Measurements from ENCODE around the gene MET.

Gene MET

GRCh38 chr7:116781584-116781983 is 109.6 kb downstream of the MET start:
- DNase-seq (ENCODE audit: low read depth in 3 of 3, low spot score in 1 of 3) = no peak

DNA sequence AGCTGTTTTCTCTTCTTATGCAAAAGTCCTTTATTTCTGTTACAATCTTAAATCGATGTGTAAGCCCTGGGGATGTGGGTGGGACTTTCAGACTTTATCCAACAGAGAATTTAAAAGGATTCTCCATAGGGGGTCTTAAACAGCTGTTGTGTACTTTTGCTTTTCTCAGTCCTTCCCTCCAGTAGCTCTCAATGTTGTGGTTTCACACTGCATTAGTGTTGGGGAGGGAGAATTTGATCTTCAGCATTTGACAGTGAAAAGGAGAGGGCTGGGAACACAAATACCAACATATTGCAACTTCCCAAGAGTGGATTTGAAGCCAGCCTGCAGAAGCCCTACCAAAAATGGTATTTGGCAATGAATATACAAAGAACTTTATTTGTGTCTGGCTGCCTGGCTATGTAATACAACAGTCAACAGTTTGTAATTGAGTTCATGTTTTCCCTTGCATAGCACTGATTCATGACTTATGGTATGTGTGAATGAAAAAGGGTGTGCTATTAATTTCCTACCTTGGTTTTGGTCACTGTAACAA is 110.2 kb downstream of the MET start:
- DNase-seq (ENCODE audit: low read depth in 3 of 3, low spot score in 1 of 3) = no peak

GRCh38 chr7:116783666-116784318 is 111.8 kb downstream of the MET start:
- no peak for DNase-seq (ENCODE audit: low read depth in 3 of 3, low spot score in 1 of 3)

DNA sequence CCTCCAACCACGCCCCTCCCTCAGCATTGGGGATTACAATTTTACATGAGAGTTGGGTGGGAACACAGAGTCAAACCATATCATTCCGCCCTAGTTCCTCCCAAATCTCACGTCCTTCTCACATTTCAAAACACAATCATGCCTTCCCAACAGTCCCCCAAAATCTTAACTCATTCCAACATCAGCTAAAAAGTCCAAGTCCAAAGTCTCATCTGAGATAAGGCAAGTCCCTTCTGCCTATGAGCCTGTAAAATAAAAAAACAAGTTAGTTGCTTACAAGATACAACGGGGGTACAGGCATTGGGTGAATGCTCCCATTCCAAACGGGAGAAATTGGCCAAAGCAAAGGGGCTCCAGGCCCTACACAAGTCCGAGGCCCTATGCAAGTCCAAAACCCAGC is 112.7 kb downstream of the MET start:
- DNase-seq (ENCODE audit: low read depth in 3 of 3, low spot score in 1 of 3) = no peak

GRCh38 chr7:116785843-116786242 is 113.8 kb downstream of the MET start:
- DNase-seq (ENCODE audit: low read depth in 3 of 3, low spot score in 1 of 3) = no peak

GRCh38 chr7:116786791-116787443 is 114.9 kb downstream of the MET start:
- no peak for DNase-seq (ENCODE audit: low read depth in 3 of 3, low spot score in 1 of 3)

- no peak for DNase-seq (ENCODE audit: low read depth in 3 of 3, low spot score in 1 of 3)
Measured at GRCh38 chr7:116787881-116788280, 115.9 kb downstream of the MET start.

GRCh38 chr7:116788572-116789197 is 116.7 kb downstream of the MET start:
- no peak for DNase-seq (ENCODE audit: low read depth in 3 of 3, low spot score in 1 of 3)

- DNase-seq (ENCODE audit: low read depth in 3 of 3, low spot score in 1 of 3) = no peak
Measured at GRCh38 chr7:116790025-116790424, 118.0 kb downstream of the MET start.

GRCh38 chr7:116792813-116793212 is 120.8 kb downstream of the MET start:
- DNase-seq (ENCODE audit: low read depth in 3 of 3, low spot score in 1 of 3) = no peak

GRCh38 chr7:116793795-116794340 is 121.9 kb downstream of the MET start:
- DNase-seq (ENCODE audit: low read depth in 3 of 3, low spot score in 1 of 3) = no peak

DNA sequence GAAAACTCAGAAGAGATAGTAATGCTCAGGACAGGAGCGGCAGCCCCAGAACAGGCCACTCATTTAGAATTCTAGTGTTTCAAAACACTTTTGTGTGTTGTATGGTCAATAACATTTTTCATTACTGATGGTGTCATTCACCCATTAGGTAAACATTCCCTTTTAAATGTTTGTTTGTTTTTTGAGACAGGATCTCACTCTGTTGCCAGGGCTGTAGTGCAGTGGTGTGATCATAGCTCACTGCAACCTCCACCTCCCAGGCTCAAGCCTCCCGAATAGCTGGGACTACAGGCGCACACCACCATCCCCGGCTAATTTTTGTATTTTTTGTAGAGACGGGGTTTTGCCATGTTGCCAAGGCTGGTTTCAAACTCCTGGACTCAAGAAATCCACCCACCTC is 124.5 kb downstream of the MET start:
- DNase-seq (ENCODE audit: low read depth in 3 of 3, low spot score in 1 of 3) = no peak

DNA sequence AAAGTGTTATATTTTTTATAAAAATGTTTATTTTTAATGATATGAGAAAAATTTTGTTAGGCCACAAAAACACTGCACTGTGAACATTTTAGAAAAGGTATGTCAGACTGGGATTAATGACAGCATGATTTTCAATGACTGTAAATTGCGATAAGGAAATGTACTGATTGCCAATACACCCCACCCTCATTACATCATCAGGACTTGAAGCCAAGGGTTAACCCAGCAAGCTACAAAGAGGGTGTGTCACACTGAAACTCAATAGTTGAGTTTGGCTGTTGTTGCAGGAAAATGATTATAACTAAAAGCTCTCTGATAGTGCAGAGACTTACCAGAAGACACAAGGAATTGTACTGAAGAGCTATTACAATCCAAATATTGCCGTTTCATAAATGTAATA is 125.6 kb downstream of the MET start:
- no peak for DNase-seq (ENCODE audit: low read depth in 3 of 3, low spot score in 1 of 3)

DNA sequence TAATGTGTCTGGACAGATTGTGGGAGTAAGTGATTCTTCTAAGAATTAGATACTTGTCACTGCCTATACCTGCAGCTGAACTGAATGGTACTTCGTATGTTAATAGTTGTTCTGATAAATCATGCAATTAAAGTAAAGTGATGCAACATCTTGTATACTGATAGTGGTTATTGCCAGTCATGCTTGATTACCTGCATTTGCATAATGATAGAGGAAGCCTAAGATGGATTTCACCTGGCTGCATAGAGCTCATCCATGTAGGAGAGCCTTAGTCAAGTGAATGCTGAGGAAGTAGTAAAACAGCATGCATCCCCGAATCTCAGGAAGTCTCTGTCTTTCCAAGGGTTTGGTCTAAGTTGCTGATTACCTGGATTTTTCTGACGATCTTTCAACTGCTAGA is 126.2 kb downstream of the MET start:
- no peak for DNase-seq (ENCODE audit: low read depth in 3 of 3, low spot score in 1 of 3)

DNA sequence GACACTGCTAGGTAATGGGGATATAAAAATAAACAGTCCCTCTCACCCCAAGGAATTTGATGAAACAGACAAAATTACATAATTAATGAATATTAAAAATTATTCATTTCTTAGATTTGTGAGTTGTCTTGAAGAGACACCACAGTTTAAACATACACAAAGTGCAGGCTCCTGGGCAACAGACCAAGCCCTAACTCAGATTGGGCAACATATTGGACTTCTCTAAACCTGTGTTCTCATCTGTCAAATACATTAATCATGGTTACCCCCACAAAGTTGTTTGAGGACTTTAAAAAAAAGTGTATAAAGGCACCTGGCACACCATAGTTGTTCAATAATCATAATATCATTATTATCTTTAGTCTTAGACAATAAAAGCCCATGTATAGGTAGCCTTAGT is 127.9 kb downstream of the MET start:
- no peak for DNase-seq (ENCODE audit: low read depth in 3 of 3, low spot score in 1 of 3)

- no peak for DNase-seq (ENCODE audit: low read depth in 3 of 3, low spot score in 1 of 3)
Measured at GRCh38 chr7:116800594-116800993, 128.6 kb downstream of the MET start.

DNA sequence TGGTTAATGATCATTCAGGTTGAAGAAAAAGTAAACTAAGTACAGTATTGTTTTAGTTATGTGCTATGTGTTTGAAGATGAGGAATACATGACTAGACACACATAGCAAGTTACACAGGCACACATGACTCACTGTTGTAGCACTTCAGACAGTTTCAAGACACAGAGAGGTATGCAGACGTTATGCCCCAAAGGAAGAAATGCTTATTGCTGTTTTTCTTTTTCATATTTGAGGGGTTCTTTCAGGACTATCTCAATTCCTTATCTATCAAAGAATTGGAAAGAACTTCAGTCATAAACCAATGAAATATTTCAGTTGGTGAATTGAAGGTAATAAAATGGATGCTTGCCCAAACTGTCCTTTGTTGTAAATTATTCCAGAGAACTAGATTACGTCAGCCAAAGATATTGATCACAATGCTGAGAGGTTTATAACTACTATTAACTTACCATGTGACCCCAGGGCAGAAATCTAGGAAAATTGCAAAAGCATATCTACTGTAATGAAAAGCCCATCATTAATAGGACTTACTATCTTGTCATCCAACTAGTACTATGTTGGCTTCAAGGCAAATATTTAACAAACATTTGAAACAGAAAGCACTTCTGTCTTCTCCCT is 129.2 kb downstream of the MET start:
- DNase-seq (ENCODE audit: low read depth in 3 of 3, low spot score in 1 of 3) = no peak

- no peak for DNase-seq (ENCODE audit: low read depth in 3 of 3, low spot score in 1 of 3)
Measured at GRCh38 chr7:116802144-116802745, 130.2 kb downstream of the MET start.

DNA sequence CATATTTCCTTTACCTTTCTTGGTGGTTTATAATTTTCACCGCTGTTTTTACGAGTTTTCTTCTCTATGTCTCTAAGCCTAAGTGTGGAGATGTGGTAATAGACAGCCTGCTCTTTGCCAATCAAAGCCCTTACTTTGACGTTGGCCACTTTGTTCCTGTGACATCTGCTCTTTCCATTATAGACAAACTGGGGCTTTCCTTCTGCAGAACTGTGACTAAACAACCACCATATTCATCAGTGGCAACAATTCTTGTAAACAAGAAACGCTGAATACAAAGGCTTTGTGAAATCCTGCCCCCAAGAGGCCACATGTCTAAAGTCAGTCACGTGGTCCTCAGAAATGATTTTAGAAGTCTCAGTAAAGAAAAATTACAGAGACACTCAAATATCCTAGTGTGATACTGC is 130.8 kb downstream of the MET start:
- DNase-seq (ENCODE audit: low read depth in 3 of 3, low spot score in 1 of 3) = no peak

GRCh38 chr7:116804471-116804870 is 132.5 kb downstream of the MET start:
- DNase-seq (ENCODE audit: low read depth in 3 of 3, low spot score in 1 of 3) = no peak

DNA sequence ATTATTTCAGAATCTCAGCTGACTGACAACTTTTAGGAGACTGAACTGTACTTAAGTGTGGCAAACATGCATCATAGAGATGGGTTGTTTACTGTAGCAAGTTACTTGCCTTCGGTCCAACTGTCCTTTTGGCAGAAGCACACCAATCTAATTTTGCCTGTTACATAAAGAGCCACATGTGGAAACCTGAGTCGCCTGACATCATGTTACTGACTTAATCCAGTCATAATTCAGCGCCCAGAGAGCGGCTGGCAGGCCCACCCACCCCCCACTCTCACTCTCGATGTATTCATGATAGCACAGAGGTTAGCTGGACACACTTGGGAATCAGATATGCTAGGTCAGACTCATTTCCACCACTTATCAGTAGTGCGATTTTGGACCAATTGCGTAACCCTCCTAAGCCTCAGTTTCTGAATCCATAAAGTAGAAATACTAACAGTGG is 133.1 kb downstream of the MET start:
- DNase-seq (ENCODE audit: low read depth in 3 of 3, low spot score in 1 of 3) = no peak

Data from stimulated activated CD4-positive, alpha-beta T cell treated with anti-CD3 and anti-CD28 coated beads, TNF-alpha, amount 100 ng/mL, for 1 hour (primary cell).